ENCODE data around the gene IER5L. TPM values are rescaled to one million over a fixed set of nuclear protein-coding genes. Genes with fewer than 3 reads are reported as not detected.
A peak's percentile ranks its signal among the peaks of the same experiment; 100 is the strongest.

IER5L gene
- total and polyA plus RNA-seq, 4 donors: 0.40 to 3.3 (median 2.5) TPM

- Histone ChIP-seq H3K4me3 (ENCODE audit: low read depth in 1 of 3, low read length in 3 of 3) (peak overlapping the region; percentile 83 to 91 (median 90)), H3K9ac (ENCODE audit: low read depth in 1 of 2, low read length in 2 of 2) (peak overlapping the region in 1 of 2 donors; percentile 80), H3K9me3 (ENCODE audit: control insufficient read depth in 4 of 4, low read length in 3 of 4) (no peaks in the 10 kb centered on the region), H3K4me1 (ENCODE audit: control insufficient read depth in 4 of 4, insufficient read depth in 4 of 4, low read length in 3 of 4) (peaks cover 4 to 29% (median 10%) of the 10 kb centered on the region in 4 donors), H3K36me3 (ENCODE audit: control insufficient read depth in 4 of 4, insufficient read depth in 3 of 4, low read depth in 1 of 4, low read length in 3 of 4) (no peaks in the 10 kb centered on the region), H3K27ac (ENCODE audit: low read depth in 1 of 2, low read length in 2 of 2) (peak overlapping the region; percentile 93), H3K27me3 (ENCODE audit: control insufficient read depth in 4 of 4, insufficient read depth in 4 of 4, low read length in 3 of 4) (no peaks in the 10 kb centered on the region)
- TF ChIP-seq MAX (IDR thresholded peaks at IDR 0.05) (no peak), RXRA (IDR thresholded peaks at IDR 0.05) (no peak), HNF4A (conservative IDR thresholded peaks at IDR 0.05) (no peak), HNF4G (IDR thresholded peaks at IDR 0.05) (no peak), EGR1 (IDR thresholded peaks at IDR 0.05; ENCODE audit: low read depth in 2 of 2) (no peak), FOXA2 (IDR thresholded peaks at IDR 0.05) (no peak), CTCF (IDR thresholded peaks at IDR 0.05; ENCODE audit: low read depth, low read length, missing input control) (no peak), NR2F2 (IDR thresholded peaks at IDR 0.05) (no peak), SP1 (IDR thresholded peaks at IDR 0.05) (no peak), REST (IDR thresholded peaks at IDR 0.05) (no peak), ATF3 (IDR thresholded peaks at IDR 0.05) (no peak), GABPA (IDR thresholded peaks at IDR 0.05 in 1 of 2, conservative IDR thresholded peaks at IDR 0.05 in 1 of 2) (no peak), RAD21 (IDR thresholded peaks at IDR 0.05) (no peak), FOXA1 (IDR thresholded peaks at IDR 0.05) (no peak), YY1 (IDR thresholded peaks at IDR 0.05) (no peak), ZBTB33 (IDR thresholded peaks at IDR 0.05) (no peak), TAF1 (conservative IDR thresholded peaks at IDR 0.05) (no peak), JUND (IDR thresholded peaks at IDR 0.05) (no peak)
- WGBS: under 1% methylated on average over 56 of the region's 56 CpGs
- no peak for DNase-seq (ENCODE audit: low spot score)
These were observed 644 bp downstream of the IER5L start for GRCh38 chr9:129177443-129177790.

Data from liver (tissue), 9 donors.